H9 (cell line): ENCODE data around the gene VEZT. TPM values are rescaled to one million over a fixed set of nuclear protein-coding genes. Genes with fewer than 3 reads are reported as not detected.

Source experiments
- DNase-seq: peaks from one replicate; pipeline ENCODE4 v3.0.0-alpha.2; 2017
- H2AFZ ChIP-seq: one replicate; pipeline ENCODE4 v1.6.1; 2013; ENCODE audit warnings: mild to moderate bottlenecking, low read length, control low read depth, moderate library complexity
- H2AK5ac ChIP-seq: 2 replicates; pipeline ENCODE4 v1.6.1; 2013; ENCODE audit warnings: low read length, control low read depth, mixed read lengths; ENCODE audit not compliant: insufficient read length
- H2BK120ac ChIP-seq: one replicate; pipeline ENCODE4 v1.6.1; 2013; ENCODE audit warnings: low read depth, mild to moderate bottlenecking, low read length, control low read depth, inconsistent platforms; ENCODE audit not compliant: poor library complexity, severe bottlenecking
- H2BK12ac ChIP-seq: 2 replicates; pipeline ENCODE4 v1.6.1; 2013; ENCODE audit warnings: low read length, control low read depth, mixed read lengths, low read depth; ENCODE audit not compliant: insufficient read length
- H2BK15ac ChIP-seq: 2 replicates; pipeline ENCODE4 v1.6.1; 2013; ENCODE audit warnings: low read depth, low read length, control low read depth
- H2BK20ac ChIP-seq: one replicate; pipeline ENCODE4 v1.6.1; 2013; ENCODE audit warnings: low read depth, mild to moderate bottlenecking, low read length, control low read depth, inconsistent platforms; ENCODE audit not compliant: poor library complexity, severe bottlenecking
- H2BK5ac ChIP-seq: 2 replicates; pipeline ENCODE4 v1.6.1; 2013; ENCODE audit warnings: low read length, control low read depth, mixed read lengths; ENCODE audit not compliant: insufficient read length
- H3K14ac ChIP-seq: 2 replicates; pipeline ENCODE4 v1.6.1; 2013; ENCODE audit warnings: low read length, control low read depth; ENCODE audit not compliant: insufficient read depth
- H3K18ac ChIP-seq: 2 replicates; pipeline ENCODE4 v1.6.1; 2013; ENCODE audit warnings: low read depth, mild to moderate bottlenecking, mixed read lengths, low read length, control low read depth; ENCODE audit not compliant: insufficient read length
- H3K23ac ChIP-seq: 2 replicates; pipeline ENCODE4 v1.6.1; 2013; ENCODE audit warnings: low read length, control low read depth, mixed read lengths, low read depth; ENCODE audit not compliant: insufficient read length
- H3K23me2 ChIP-seq: 2 replicates; pipeline ENCODE4 v1.6.1; 2013; ENCODE audit warnings: low read depth, mild to moderate bottlenecking, mixed read lengths, low read length, control low read depth; ENCODE audit not compliant: insufficient read length, poor library complexity, severe bottlenecking
- H3K27ac ChIP-seq: 2 replicates; pipeline ENCODE4 v1.5.1; 2013; ENCODE audit warnings: low read length, control low read depth, mixed read lengths, low read depth; ENCODE audit not compliant: insufficient read length
- H3K27me3 ChIP-seq: 2 replicates; pipeline ENCODE4 v1.6.1; 2013; ENCODE audit warnings: low read length, control low read depth, inconsistent platforms; ENCODE audit not compliant: insufficient read depth
- H3K4ac ChIP-seq: 2 replicates; pipeline ENCODE4 v1.6.1; 2013; ENCODE audit warnings: low read depth, mild to moderate bottlenecking, control low read depth, inconsistent platforms, low read length, moderate library complexity
- H3K4me1 ChIP-seq: 2 replicates; pipeline ENCODE4 v1.6.1; 2013; ENCODE audit warnings: low read length, control low read depth, inconsistent platforms; ENCODE audit not compliant: insufficient read depth
- H3K4me2 ChIP-seq: 2 replicates; pipeline ENCODE4 v1.6.1; 2013; ENCODE audit warnings: low read length, control low read depth, mixed read lengths; ENCODE audit not compliant: insufficient read length, insufficient read depth
- H3K56ac ChIP-seq: 2 replicates; pipeline ENCODE4 v1.6.1; 2013; ENCODE audit warnings: low read depth, mild to moderate bottlenecking, mixed read lengths, low read length, control low read depth; ENCODE audit not compliant: insufficient read length
- H3K79me1 ChIP-seq: 2 replicates; pipeline ENCODE4 v1.6.1; 2013; ENCODE audit warnings: low read depth, mild to moderate bottlenecking, moderate library complexity, low read length, control low read depth, inconsistent platforms; ENCODE audit not compliant: insufficient read depth, poor library complexity, severe bottlenecking
- H3K79me2 ChIP-seq: 2 replicates; pipeline ENCODE4 v1.6.1; 2013; ENCODE audit warnings: low read length, control low read depth, inconsistent platforms; ENCODE audit not compliant: insufficient read depth
- H3K9ac ChIP-seq: 2 replicates; pipeline ENCODE4 v1.6.1; 2013; ENCODE audit warnings: low read length, control low read depth, mixed read lengths; ENCODE audit not compliant: insufficient read length; ENCODE audit errors: extremely low read depth
- H3K9me3 ChIP-seq: one replicate; pipeline ENCODE4 v1.6.1; 2013; ENCODE audit warnings: low read depth, low read length, inconsistent platforms; ENCODE audit not compliant: control insufficient read depth
- H3T11ph ChIP-seq: one replicate; pipeline ENCODE4 v1.6.1; 2013; ENCODE audit warnings: mild to moderate bottlenecking, low read length, control low read depth, inconsistent platforms
- H4K20me1 ChIP-seq: one replicate; pipeline ENCODE4 v1.6.1; 2013; ENCODE audit not compliant: control insufficient read depth, insufficient read length, insufficient read depth
- H4K5ac ChIP-seq: 2 replicates; pipeline ENCODE4 v1.6.1; 2013; ENCODE audit warnings: low read depth, mild to moderate bottlenecking, mixed read lengths, low read length, control low read depth; ENCODE audit not compliant: insufficient read length
- H4K8ac ChIP-seq: replicated peaks from 2 replicates; pipeline ENCODE4 v1.6.1; 2013; ENCODE audit warnings: low read length, control low read depth, mixed read lengths, low read depth; ENCODE audit not compliant: insufficient read length
- H4K91ac ChIP-seq: 2 replicates; pipeline ENCODE4 v1.6.1; 2013; ENCODE audit warnings: low read depth, mild to moderate bottlenecking, moderate library complexity, mixed read lengths, low read length, control low read depth; ENCODE audit not compliant: insufficient read length
- H3K27ac Mint-ChIP-seq, 3 experiments: 2 replicates in 2 of 3; 3 replicates in 1 of 3; pipeline ENCODE4 v1.8.0; 2020 to 2021; ENCODE audit warnings: mixed read lengths in 3 of 3, mild to moderate bottlenecking in 1 of 3, moderate library complexity in 1 of 3
- H3K27me3 Mint-ChIP-seq: 2 replicates; pipeline ENCODE4 v1.8.0; 2021; ENCODE audit warnings: low read depth, mild to moderate bottlenecking, moderate library complexity, mixed read lengths
- H3K36me3 Mint-ChIP-seq, 3 experiments: 2 replicates in 2 of 3; 3 replicates in 1 of 3; pipeline ENCODE4 v1.8.0; 2020 to 2021; ENCODE audit warnings: low read depth in 3 of 3, mixed read lengths in 3 of 3; ENCODE audit not compliant: insufficient read depth in 1 of 3
- H3K4me1 Mint-ChIP-seq, 2 experiments: 2 replicates each; pipeline ENCODE4 v1.8.0; 2020; ENCODE audit warnings: mixed read lengths in 2 of 2
- H3K4me3 Mint-ChIP-seq, 2 experiments: 2 replicates in 1 of 2; 3 replicates in 1 of 2; pipeline ENCODE4 v1.8.0; 2020 to 2021; ENCODE audit warnings: mild to moderate bottlenecking in 2 of 2, mixed read lengths in 2 of 2, moderate library complexity in 1 of 2
- H3K9me3 Mint-ChIP-seq, 2 experiments: 2 replicates in 1 of 2; 3 replicates in 1 of 2; pipeline ENCODE4 v1.8.0; 2020; ENCODE audit warnings: mild to moderate bottlenecking in 2 of 2, mixed read lengths in 2 of 2, moderate library complexity in 1 of 2
- WGBS: extraction: QIAGEN DNeasy Blood & Tissue Kit; methylation state at CpG from one replicate; pipeline ENCODE4 v1.1.7; 2013; ENCODE audit warnings: missing lambda C conversion rate, low lambda C conversion rate, mixed read lengths; ENCODE audit not compliant: insufficient read length; ENCODE audit errors: extremely low coverage; 5-methylcytosine and 5-hydroxymethylcytosine counted together
- total RNA-seq: library from RNA; stranded (reverse); gene quantifications from 2 replicates; pipeline ENCODE4 v1.2.1, GENCODE V29; 2021
- TF ChIP-seq, protein P1 (sequence below): fragments of 200-600 bp; sonication (generic); conservative IDR thresholded peaks from 3 replicates; pipeline ENCODE4 v1.8.0; 2021; ENCODE audit warnings: antibody characterized with exemption, mild to moderate bottlenecking

VEZT gene
- total RNA-seq, 1 experiment from 2014 or later: 69.8 TPM

DNA sequence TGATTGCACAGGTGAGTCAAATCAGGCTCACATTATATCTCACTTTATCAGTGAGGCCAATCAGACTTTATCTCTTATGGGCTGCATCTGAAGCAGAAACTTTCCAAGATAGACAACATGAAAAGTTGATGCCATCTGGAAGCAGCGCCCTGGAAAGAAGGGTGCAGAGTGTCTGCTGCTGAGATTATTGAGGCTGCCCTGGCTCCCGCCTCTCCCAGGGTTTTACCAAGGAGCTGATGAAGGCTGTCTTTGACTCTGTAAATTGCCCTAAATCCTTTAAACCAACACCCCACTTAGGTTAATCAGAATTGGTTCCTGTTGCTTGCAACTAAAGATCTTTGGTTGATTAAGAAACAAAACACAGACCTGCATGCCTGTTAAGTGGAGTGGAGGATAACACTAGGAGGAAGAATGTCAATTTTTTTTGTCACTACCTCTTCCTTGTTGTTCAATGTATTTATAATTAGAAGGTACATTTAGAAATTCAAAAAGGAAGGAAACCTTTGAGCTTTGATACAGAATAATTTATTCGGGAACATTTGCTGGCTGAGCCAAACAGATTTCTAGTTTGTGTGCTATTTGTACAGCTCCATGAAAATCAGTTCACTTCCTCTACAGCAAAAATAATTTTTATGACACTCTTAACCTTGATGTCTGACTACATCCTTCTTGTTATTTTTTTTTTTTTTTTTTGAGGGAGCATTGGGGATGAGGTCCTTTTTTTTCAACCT lies 104.1 kb downstream of the VEZT start:
- TF ChIP-seq, protein P1, sequence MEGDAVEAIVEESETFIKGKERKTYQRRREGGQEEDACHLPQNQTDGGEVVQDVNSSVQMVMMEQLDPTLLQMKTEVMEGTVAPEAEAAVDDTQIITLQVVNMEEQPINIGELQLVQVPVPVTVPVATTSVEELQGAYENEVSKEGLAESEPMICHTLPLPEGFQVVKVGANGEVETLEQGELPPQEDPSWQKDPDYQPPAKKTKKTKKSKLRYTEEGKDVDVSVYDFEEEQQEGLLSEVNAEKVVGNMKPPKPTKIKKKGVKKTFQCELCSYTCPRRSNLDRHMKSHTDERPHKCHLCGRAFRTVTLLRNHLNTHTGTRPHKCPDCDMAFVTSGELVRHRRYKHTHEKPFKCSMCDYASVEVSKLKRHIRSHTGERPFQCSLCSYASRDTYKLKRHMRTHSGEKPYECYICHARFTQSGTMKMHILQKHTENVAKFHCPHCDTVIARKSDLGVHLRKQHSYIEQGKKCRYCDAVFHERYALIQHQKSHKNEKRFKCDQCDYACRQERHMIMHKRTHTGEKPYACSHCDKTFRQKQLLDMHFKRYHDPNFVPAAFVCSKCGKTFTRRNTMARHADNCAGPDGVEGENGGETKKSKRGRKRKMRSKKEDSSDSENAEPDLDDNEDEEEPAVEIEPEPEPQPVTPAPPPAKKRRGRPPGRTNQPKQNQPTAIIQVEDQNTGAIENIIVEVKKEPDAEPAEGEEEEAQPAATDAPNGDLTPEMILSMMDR: no peak
- H3K4me3 Mint-ChIP-seq: no peak overlapping the region
- no peak overlapping the region for H2AFZ ChIP-seq
- H4K91ac ChIP-seq: no peak overlapping the region
- no peak for DNase-seq
- no peak overlapping the region for H3K27ac ChIP-seq
- no peak overlapping the region for H3K14ac ChIP-seq
- H2BK120ac ChIP-seq: no peak overlapping the region
- H2BK15ac ChIP-seq: no peak overlapping the region
- H3K27me3 ChIP-seq: no peaks in the 10 kb centered on the region
- no peak overlapping the region for H3K18ac ChIP-seq
- no CpG with 5 or more reads among the region's 3 CpGs for WGBS
- H3K27me3 Mint-ChIP-seq: no peaks in the 10 kb centered on the region
- no peaks in the 10 kb centered on the region for H3K4me1 ChIP-seq
- no peak overlapping the region for H2BK20ac ChIP-seq
- no peak overlapping the region for H4K8ac ChIP-seq
- H3K36me3 Mint-ChIP-seq: no peaks in the 10 kb centered on the region
- H3K9me3 ChIP-seq: no peaks in the 10 kb centered on the region
- no peaks in the 10 kb centered on the region for H3K23me2 ChIP-seq
- H3K79me1 ChIP-seq: no peaks in the 10 kb centered on the region
- H3T11ph ChIP-seq: no peak overlapping the region
- H3K4me1 Mint-ChIP-seq: no peaks in the 10 kb centered on the region
- no peaks in the 10 kb centered on the region for H4K20me1 ChIP-seq
- H4K5ac ChIP-seq: no peak overlapping the region
- H3K9ac ChIP-seq: no peak overlapping the region
- H3K23ac ChIP-seq: no peak overlapping the region
- no peak overlapping the region for H3K56ac ChIP-seq
- no peak overlapping the region for H2BK5ac ChIP-seq
- no peak overlapping the region for H2AK5ac ChIP-seq
- no peak overlapping the region for H3K4ac ChIP-seq
- H2BK12ac ChIP-seq: no peak overlapping the region
- no peak overlapping the region for H3K27ac Mint-ChIP-seq
- no peak overlapping the region for H3K4me2 ChIP-seq
- no peaks in the 10 kb centered on the region for H3K79me2 ChIP-seq
- no peaks in the 10 kb centered on the region for H3K9me3 Mint-ChIP-seq
